AG04450 (cell line): Measurements from ENCODE around the gene R3HDM1. TPM values are rescaled to one million over a fixed set of nuclear protein-coding genes. Genes with fewer than 3 reads are reported as not detected.

ENCODE experiments used
- CTCF ChIA-PET: fragments of 300-600, 350-600 bp; formaldehyde crosslinking; extraction: SDS; loops from one replicate; lab custom pipeline; 2022; ENCODE audit warnings: antibody characterized with exemption, inconsistent platforms; lab: Charles Lee
- POLR2A ChIA-PET: fragments of 350-600 bp; formaldehyde crosslinking; extraction: SDS; loops from one replicate; lab custom pipeline; 2021; ENCODE audit warnings: antibody characterized with exemption, inconsistent platforms; lab: Yijun Ruan, JAX
- DNase-seq: peaks from one replicate; pipeline ENCODE4 v3.0.0-alpha.2; 2011; ENCODE audit warnings: low read depth, low spot score
- H3K27ac ChIP-seq: one replicate; pipeline ENCODE4 v1.5.1; 2012; ENCODE audit warnings: low read depth, low read length, control low read depth
- H3K27me3 ChIP-seq: one replicate; pipeline ENCODE4 v1.6.0; 2012; ENCODE audit warnings: low read length; ENCODE audit not compliant: control insufficient read depth, insufficient read depth
- H3K4me3 ChIP-seq: 2 replicates; pipeline ENCODE4 v1.5.1; 2011; ENCODE audit warnings: mild to moderate bottlenecking, low read depth, low read length, control low read depth
- H3K9me3 ChIP-seq: 2 replicates; pipeline ENCODE4 v1.5.1; 2012; ENCODE audit warnings: low read length; ENCODE audit not compliant: control insufficient read depth, insufficient read depth
- CTCF ChIP-seq: IDR thresholded peaks from 2 replicates; pipeline ENCODE4 v1.5.1; 2011; ENCODE audit warnings: low read depth, low read length, control low read depth, inconsistent platforms
- polyA plus RNA-seq: library from polyadenylated mRNA; depleted of rRNA; stranded (reverse); fragments of >200 nt; gene quantifications from 2 replicates; pipeline ENCODE4 v1.2.3, GENCODE V29; 2011

Gene R3HDM1
- polyA plus RNA-seq, 1 experiment: 39.1 TPM

DNA sequence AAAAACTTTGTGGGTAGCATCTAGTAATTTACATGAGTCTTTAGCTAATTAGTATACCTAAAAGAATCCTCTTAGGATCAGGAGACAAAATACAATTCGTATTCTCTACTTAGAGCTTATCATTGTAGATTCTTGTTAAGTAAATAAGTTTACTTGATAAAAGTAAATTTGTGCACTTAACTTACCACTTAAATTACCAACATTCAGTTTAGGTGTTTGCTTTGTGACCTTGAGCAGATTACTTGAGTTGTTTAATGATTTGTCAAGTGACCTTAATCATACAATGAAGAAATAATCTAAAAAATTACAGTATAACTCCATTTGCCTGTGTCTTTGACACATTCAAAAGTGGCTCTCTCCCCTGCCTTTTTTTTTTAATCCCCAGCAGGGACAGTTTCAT is 143.2 kb downstream of the R3HDM1 start:
- H3K9me3 ChIP-seq: no peaks in the 10 kb centered on the region
- H3K27me3 ChIP-seq: no peaks in the 10 kb centered on the region
- ChIA-PET POLR2A (no interaction called here), CTCF (no interaction called here)
- DNase-seq: no peak
- no peak overlapping the region for H3K27ac ChIP-seq
- H3K4me3 ChIP-seq: no peak overlapping the region
- TF ChIP-seq CTCF: no peak

- DNase-seq: no peak
- H3K27ac ChIP-seq: no peak overlapping the region
- no peaks in the 10 kb centered on the region for H3K27me3 ChIP-seq
- ChIA-PET POLR2A (no interaction called here), CTCF (no interaction called here)
- H3K4me3 ChIP-seq: no peak overlapping the region
- no peak for TF ChIP-seq CTCF
- H3K9me3 ChIP-seq: no peaks in the 10 kb centered on the region
Observed at GRCh38 chr2:135676031-135676430, 144.7 kb downstream of the R3HDM1 start.

DNA sequence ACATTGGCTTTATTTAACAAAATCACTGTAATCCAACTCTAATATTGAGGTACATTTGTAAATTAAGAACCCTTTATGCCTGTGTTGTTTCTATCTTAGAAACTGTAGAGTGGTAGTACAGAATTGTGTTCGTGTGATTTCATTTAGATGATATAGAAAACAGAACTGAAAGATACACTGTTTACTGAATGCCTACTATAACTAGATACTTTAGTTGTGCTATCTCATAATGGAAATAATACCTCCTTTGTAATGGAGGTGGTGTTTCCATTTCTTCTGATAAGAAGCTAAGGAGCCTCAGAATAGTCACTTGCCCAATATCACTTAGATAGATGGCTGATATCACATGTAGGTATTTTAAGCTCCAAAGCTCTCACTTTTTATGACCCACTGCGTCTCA is 147.8 kb downstream of the R3HDM1 start:
- Histone ChIP-seq H3K4me3 (no peak overlapping the region), H3K9me3 (no peaks in the 10 kb centered on the region), H3K27ac (no peak overlapping the region), H3K27me3 (no peaks in the 10 kb centered on the region)
- TF ChIP-seq CTCF: no peak
- no peak for DNase-seq
- CTCF ChIA-PET: interaction anchor here (0.7 kb wide), 1 partner anchor 690 kb away, joined by 8 read pairs; no protein-coding TSS in a partner anchor
- POLR2A ChIA-PET: no interaction called here

GRCh38 chr2:135685361-135685760 is 154.1 kb downstream of the R3HDM1 start:
- Histone ChIP-seq H3K27ac (no peak overlapping the region), H3K4me3 (no peak overlapping the region), H3K9me3 (no peaks in the 10 kb centered on the region), H3K27me3 (no peaks in the 10 kb centered on the region)
- ChIA-PET CTCF (interaction anchor here (0.6 to 1.6 kb wide), 2 partner anchors 46 to 681 kb away, joined by 5 to 7 read pairs; no protein-coding TSS in a partner anchor), POLR2A (no interaction called here)
- no peak for DNase-seq
- TF ChIP-seq CTCF: no peak

DNA sequence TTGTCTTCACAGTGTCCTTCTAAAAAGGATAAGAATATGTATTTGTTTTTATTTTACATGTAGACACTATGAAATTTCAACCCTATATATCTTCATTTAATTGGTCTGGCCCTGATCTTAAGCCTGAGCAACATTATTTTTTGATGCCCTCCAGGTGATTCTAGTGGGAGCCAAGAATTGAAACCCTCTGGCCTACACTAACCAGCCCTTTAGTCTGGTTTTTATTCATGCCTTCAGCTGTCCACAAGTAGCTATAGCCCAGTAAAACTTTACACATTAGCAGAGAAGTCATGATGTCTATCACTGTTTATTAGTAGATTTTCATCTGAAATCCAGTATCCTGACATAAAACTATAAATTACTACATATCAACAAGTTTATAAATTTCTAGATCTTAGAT is 157.7 kb downstream of the R3HDM1 start:
- H3K9me3 ChIP-seq: no peaks in the 10 kb centered on the region
- no peak for DNase-seq
- no peaks in the 10 kb centered on the region for H3K27me3 ChIP-seq
- no peak overlapping the region for H3K27ac ChIP-seq
- ChIA-PET CTCF (no interaction called here), POLR2A (no interaction called here)
- TF ChIP-seq CTCF: no peak
- no peak overlapping the region for H3K4me3 ChIP-seq
